Activated naive CD8-positive, alpha-beta T cell treated with anti-CD3 and anti-CD28 coated beads, Interleukin-2, amount 50 U/mL, for 16 hours (primary cell): ENCODE measurements around the gene COL27A1.

Experiments used
- DNase-seq: peaks from one replicate; pipeline ENCODE4 v3.0.0-alpha.2; 2020; ENCODE audit warnings: low read depth, low spot score

The COL27A1 gene

GRCh38 chr9:114149181-114149580 is 6.2 kb upstream of the COL27A1 start:
- DNase-seq, result no peak

- no peak for DNase-seq
These were observed 5.5 kb upstream of the COL27A1 start for GRCh38 chr9:114149765-114150340.

GRCh38 chr9:114150608-114151007 is 4.7 kb upstream of the COL27A1 start:
- no peak for DNase-seq

- no peak for DNase-seq
These were observed 3.8 kb upstream of the COL27A1 start for GRCh38 chr9:114151426-114151956.

- no peak for DNase-seq
These were observed 1.4 kb upstream of the COL27A1 start for GRCh38 chr9:114153761-114154599.

- no peak for DNase-seq
These were observed 686 bp upstream of the COL27A1 start for GRCh38 chr9:114154600-114155102.

- DNase-seq, result no peak
These were observed 789 bp downstream of the COL27A1 start for GRCh38 chr9:114155995-114156656.

- no peak for DNase-seq
These were observed 1.5 kb downstream of the COL27A1 start for GRCh38 chr9:114156657-114157421.

GRCh38 chr9:114157516-114158176 is 2.3 kb downstream of the COL27A1 start:
- DNase-seq, result no peak

GRCh38 chr9:114158482-114159130 is 3.3 kb downstream of the COL27A1 start:
- DNase-seq, result no peak

GRCh38 chr9:114159691-114160090 is 4.4 kb downstream of the COL27A1 start:
- DNase-seq, result no peak

GRCh38 chr9:114161513-114161912 is 6.2 kb downstream of the COL27A1 start:
- DNase-seq, result no peak

- DNase-seq, result no peak
These were observed 8.2 kb downstream of the COL27A1 start for GRCh38 chr9:114163517-114163951.

GRCh38 chr9:114164191-114164794 is 9.0 kb downstream of the COL27A1 start:
- no peak for DNase-seq

- no peak for DNase-seq
These were observed 10.2 kb downstream of the COL27A1 start for GRCh38 chr9:114165407-114166102.

GRCh38 chr9:114166103-114166470 is 10.8 kb downstream of the COL27A1 start:
- DNase-seq, result no peak

GRCh38 chr9:114166614-114167572 is 11.6 kb downstream of the COL27A1 start:
- no peak for DNase-seq

- no peak for DNase-seq
These were observed 12.3 kb downstream of the COL27A1 start for GRCh38 chr9:114167591-114168091.
